DMS53 treated with DMSO at 0.1 percent for 48 hours (cell line): ENCODE data around the gene ETV5.

Experiments used
- DNase-seq: peaks from one replicate; lab custom pipeline; 2025; ENCODE audit not compliant: unreplicated experiment; lab: John Stamatoyannopoulos, UW

ETV5 gene

DNA sequence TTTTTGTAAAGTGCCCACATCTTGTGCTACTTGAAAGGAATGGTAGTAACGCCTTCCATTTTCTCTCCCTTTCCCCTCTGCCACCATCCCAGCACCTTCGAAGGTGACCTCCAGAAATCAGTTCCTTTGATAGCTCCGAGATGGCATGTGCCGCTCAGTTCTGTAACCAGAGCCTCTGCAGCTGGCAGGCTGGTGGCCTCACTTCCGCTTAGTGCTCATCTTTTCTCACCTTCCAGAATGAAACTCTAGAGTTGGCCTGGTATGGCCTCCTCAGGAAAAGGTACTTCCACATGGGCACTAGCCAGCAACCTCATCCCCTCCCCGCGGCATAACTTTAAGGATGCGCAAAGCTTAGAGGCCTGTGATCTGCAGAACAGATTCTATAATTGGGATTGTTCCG lies 38.8 kb downstream of the ETV5 start:
- no peak for DNase-seq

GRCh38 chr3:186069199-186069598 lies 39.7 kb downstream of the ETV5 start:
- no peak for DNase-seq

- no peak for DNase-seq
Measured at GRCh38 chr3:186068243-186068552, 40.7 kb downstream of the ETV5 start.

GRCh38 chr3:186067360-186068242 lies 41.3 kb downstream of the ETV5 start:
- DNase-seq, result no peak

DNA sequence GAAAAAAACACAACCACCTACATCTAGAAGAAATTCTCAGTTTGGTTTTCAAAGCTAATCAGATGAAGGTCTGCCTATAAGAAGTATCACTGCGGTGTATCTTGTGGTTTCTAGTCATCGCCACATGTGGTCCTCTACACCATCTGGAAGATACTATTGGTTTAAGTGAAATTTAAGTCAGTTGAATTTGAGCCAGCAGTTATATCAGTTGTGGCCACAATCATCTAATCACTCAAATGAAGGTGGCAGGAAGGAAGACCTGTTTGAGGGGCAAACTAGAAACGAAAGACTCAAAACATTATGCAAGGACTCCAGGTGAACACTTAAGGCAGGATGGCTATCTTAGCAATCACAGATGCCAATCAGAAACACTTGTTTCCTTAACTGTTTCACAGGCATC lies 48.7 kb downstream of the ETV5 start:
- DNase-seq, result no peak

DNA sequence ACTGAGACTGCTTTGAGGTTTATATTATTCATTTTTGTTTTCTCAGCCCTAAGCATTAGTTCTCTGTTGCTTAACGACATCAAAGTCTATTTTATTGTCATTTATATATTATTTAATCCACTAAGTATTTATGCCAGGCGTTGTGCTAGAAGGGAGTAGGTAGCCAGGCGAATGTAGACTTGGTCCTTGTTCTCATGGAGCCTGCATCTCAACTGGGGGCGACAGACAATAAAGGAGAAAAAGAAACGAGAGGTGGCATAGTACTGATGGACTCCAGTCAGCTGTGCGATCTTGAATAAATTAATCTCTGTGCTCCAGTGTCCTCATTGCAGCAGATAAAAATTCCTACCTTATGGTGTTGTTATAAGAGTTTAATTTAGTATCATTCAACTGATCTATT lies 49.7 kb downstream of the ETV5 start:
- no peak for DNase-seq

DNA sequence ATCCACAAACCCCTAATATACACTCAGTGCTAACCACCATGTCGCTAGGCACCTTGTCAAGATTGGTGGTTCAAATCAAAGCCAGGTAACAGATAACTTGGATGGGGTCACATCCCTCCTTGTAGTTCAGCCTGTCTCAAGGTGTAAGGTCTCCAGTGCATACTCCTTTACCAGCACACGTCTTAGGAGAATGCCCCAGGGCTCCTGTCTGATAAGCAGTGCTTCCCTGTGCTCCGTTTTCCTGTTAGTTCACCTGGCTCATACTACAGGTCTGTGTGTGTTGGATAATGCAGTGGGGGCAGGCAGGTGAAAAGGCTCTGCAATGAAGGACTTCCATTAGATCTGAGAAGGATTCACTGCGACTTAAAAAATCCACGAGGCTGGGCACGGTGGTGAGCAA lies 50.7 kb downstream of the ETV5 start:
- no peak for DNase-seq

GRCh38 chr3:186057594-186057993 lies 51.3 kb downstream of the ETV5 start:
- no peak for DNase-seq

- DNase-seq, result no peak
Measured at GRCh38 chr3:186054792-186055352, 54.0 kb downstream of the ETV5 start.

- DNase-seq, result no peak
Measured at GRCh38 chr3:186053954-186054791, 54.7 kb downstream of the ETV5 start.

- DNase-seq, result no peak
Measured at GRCh38 chr3:186052096-186052840, 56.6 kb downstream of the ETV5 start.

DNA sequence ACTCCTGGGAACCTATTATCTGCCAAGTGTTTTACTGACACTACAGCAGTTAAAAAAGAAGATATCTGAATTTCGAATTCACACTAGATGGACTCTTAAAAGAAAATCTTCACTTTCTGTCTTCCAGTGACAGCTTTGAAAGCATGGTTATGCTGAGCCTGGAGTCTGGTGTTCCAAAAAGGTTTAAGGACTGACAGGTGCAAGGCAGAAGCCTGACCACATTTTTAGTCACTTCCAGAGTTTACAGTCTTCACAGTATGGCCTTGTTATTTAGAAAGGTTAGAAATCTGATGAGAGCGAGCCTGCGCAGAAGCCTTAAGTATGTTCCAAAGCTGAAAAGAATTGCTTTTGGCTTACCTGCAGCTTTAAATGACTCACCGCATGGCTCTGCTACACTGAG lies 59.9 kb downstream of the ETV5 start:
- no peak for DNase-seq

DNA sequence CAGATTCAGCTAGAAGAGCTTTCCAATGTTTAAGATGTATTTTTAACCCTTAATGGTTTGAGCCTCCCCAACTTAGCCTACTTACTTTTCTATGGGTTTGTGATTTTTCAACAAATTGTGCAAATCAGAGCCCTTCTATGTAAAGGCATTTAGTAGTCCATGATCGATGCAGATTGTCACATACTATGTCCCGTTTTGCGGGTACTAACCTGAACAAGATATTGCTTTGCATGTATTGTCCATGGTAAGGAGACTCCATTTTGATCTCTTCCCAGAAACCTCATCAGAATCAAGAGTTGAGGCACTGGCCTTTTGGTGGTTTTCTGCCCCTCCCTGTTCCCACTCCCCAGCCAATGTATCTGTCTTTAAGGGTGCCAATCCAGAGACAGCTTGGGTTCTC lies 60.8 kb downstream of the ETV5 start:
- no peak for DNase-seq

DNA sequence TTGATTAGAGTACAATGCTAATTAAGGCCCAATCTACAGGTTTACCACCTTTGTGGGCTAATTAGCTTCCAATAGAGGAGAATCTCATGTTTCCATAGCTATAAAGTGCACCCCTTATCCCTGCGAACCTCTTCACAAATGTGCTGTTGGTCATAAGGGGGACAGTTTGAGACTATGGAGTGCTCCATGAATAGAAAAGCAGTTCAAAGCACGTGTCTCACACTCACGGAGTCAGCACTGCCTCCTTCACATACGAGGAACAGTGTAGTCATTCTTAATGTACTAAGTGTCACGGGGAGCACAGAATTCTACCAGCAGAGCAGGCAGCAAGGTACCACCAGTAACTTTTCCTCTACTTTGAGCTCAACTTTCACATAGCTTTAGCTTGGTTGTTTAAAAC lies 62.1 kb downstream of the ETV5 start:
- DNase-seq, result no peak

GRCh38 chr3:186044968-186045367 lies 63.9 kb downstream of the ETV5 start:
- no peak for DNase-seq

GRCh38 chr3:186044427-186044826 lies 64.5 kb downstream of the ETV5 start:
- no peak for DNase-seq

- no peak for DNase-seq
Measured at GRCh38 chr3:186042521-186043202, 66.2 kb downstream of the ETV5 start.

DNA sequence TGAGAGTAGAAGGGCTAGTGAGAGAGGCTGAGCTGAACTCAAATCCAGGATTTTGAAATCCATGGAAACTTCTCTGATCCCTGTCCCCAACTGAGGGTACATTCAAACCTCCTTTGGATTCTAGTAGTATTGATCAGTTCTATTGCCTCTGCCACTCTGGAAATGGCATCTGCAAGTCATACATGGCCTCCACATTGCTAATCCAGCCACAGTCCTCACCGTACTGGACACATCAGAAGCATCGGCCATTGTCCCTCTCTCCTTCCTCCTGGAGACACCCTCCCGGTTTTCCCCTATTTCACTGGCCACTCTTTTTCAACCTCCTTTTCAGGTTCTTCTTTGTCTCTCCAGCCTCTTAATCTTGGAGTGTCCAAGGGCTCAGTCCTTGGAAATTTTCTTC lies 66.9 kb downstream of the ETV5 start:
- DNase-seq, result no peak

DNA sequence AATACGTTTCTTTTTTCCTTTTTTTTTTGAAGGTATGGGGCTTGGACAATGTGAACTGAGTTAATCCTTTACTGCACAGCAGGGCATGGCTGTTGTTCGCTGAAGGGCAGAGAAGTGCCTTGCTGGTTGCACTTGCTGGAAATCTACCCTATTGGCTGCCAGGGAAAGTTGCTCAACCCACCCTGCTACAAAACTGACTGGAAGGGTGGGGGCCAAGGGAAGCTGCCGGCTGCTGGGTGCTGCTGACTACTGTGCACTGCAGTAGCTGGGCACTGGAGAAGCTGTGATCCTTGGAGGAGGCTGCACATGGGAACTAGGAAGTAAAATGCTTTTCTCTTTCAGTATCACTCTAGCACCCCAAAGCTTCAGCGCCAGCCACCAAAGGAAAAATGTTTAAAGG lies 70.5 kb downstream of the ETV5 start:
- DNase-seq, result no peak

DNA sequence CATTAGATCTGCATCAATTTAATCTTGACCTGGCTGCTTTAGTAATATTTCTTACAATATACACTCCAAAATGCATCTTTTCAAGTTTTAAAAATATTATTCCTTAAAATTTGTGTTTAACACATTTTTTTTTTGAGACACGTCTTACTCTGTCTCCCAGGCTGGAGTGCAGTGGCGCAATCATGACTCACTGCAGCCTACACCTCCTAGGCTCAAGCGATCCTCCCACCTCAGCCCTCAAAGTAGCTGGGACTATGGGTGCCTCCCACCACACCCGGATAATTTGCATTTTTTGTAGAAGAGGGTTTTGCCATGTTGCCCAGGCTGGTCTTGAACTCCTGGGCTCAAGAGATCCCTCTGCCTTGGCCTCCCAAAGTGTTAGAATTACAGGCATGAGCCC lies 73.6 kb downstream of the ETV5 start:
- DNase-seq, result no peak

DNA sequence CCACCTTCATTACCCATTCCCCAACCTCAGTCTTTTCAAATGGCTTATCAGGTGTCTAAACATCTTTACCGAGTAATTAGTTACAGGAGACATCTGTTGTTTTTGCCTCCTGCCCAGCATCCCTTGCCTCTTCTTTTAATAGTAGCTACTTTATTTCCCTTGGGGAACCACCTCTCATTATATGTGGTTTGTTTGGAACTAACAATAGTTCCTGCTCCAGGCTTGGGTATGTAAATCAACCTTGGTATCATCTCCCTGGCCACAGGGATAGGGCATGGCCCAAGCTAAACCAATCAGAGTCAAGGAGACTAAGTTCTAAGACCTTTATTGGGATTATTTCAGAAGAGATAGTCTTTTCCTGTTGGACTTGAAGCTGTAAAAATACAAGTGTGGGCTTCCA lies 76.6 kb downstream of the ETV5 start:
- DNase-seq, result no peak
